Tibial artery (tissue), 4 donors: ENCODE results near the gene GALNTL6.

Experiments
- DNase-seq, 2 donors: peaks; one replicate each; pipeline ENCODE4 v3.0.0-alpha.2; 2019
- H3K27ac ChIP-seq, 2 donors: fragments of 200-600 bp; sonication (generic) in 1 of 2; 1 replicate in 1 of 2; 2 replicates in 1 of 2; pipeline ENCODE4 v1.5.1; 2018 to 2019; ENCODE audit warnings: mild to moderate bottlenecking in 1 of 2
- H3K27me3 ChIP-seq, 2 donors: fragments of 200-600 bp; sonication (generic) in 1 of 2; one replicate each; pipeline versions ENCODE4 v1.5.1 to v1.6.0; 2016 to 2019
- H3K36me3 ChIP-seq, 3 donors: fragments of 200-600 bp; sonication (generic) in 2 of 3; one replicate each; pipeline ENCODE4 v1.5.1; 2016 to 2019; ENCODE audit warnings: mild to moderate bottlenecking in 2 of 3
- H3K4me1 ChIP-seq, 4 donors: fragments of 200-600 bp; sonication (generic) in 2 of 4; 1 replicate in 3 of 4; 2 replicates in 1 of 4; pipeline ENCODE4 v1.5.1; 2016 to 2019
- H3K4me3 ChIP-seq, 2 donors: fragments of 200-600 bp; sonication (generic) in 1 of 2; 1 replicate in 1 of 2; 2 replicates in 1 of 2; pipeline ENCODE4 v1.5.1; 2018 to 2019; ENCODE audit warnings: mild to moderate bottlenecking in 2 of 2
- H3K9me3 ChIP-seq, 3 donors: fragments of 200-600 bp; sonication (generic) in 1 of 3; one replicate each; pipeline ENCODE4 v1.5.1; 2016 to 2019
- intact Hi-C: fragments of 100-400 bp; cut with DNase I; formaldehyde crosslinking; loops from one replicate; pipeline ENCODE4 v1.15.0; 2023; ENCODE audit warnings: low total_unique reads
- TF ChIP-seq, protein P1 (sequence below), 2 experiments: fragments of 200-600 bp in 1 of 2; fragments of 450-650 bp in 1 of 2; IDR thresholded peaks; one replicate each; pipeline ENCODE4 v1.5.1; 2017 to 2019; ENCODE audit warnings: antibody characterized with exemption in 2 of 2, mild to moderate bottlenecking in 1 of 2, moderate library complexity in 1 of 2

GALNTL6 gene

DNA sequence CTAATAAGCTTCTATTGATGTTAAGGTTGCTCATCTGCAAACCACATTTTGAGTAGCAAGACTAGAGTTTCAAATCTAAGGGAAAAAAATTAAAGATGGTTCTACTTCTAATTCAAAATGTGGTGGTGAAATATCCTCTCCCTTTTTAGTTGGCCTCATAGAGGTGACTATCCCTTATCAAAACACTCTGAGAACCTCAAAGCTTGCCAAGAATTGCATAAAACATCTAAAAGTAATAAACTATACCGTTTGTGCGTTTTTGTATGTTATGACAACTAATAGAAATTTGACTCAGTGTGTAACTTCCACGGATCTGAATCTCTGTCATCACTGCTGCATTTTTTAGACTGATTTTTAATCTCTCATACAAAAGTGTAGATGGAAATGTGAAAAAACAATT, 682.6 kb downstream of the GALNTL6 start:
- Histone ChIP-seq H3K36me3 (no peaks in the 10 kb centered on the region), H3K4me1 (no peaks in the 10 kb centered on the region), H3K27me3 (no peaks in the 10 kb centered on the region), H3K27ac (no peak overlapping the region), H3K4me3 (no peak overlapping the region), H3K9me3 (no peaks in the 10 kb centered on the region)
- TF ChIP-seq, protein P1, sequence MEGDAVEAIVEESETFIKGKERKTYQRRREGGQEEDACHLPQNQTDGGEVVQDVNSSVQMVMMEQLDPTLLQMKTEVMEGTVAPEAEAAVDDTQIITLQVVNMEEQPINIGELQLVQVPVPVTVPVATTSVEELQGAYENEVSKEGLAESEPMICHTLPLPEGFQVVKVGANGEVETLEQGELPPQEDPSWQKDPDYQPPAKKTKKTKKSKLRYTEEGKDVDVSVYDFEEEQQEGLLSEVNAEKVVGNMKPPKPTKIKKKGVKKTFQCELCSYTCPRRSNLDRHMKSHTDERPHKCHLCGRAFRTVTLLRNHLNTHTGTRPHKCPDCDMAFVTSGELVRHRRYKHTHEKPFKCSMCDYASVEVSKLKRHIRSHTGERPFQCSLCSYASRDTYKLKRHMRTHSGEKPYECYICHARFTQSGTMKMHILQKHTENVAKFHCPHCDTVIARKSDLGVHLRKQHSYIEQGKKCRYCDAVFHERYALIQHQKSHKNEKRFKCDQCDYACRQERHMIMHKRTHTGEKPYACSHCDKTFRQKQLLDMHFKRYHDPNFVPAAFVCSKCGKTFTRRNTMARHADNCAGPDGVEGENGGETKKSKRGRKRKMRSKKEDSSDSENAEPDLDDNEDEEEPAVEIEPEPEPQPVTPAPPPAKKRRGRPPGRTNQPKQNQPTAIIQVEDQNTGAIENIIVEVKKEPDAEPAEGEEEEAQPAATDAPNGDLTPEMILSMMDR (IDR thresholded peaks at IDR 0.05) = no peak
- DNase-seq = no peak
- intact Hi-C loops = no loop called here

DNA sequence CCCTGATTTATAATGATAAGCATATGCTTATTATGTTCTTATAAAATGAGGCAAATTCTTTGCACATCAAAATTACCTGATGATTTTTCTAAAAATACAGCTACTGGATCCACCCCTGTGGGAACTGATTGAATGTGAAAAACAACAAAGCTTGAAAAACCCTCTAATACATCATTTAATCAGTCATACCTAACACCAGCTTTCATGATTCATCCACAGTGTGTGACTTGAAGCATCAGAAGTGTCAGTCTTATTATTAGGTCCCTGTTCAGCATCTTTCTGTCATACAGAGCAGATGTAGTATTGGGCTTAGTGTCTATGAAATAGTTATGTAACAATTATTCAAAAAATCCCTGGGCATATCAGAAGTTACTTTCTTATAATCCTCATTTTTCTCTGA, 684.1 kb downstream of the GALNTL6 start:
- TF ChIP-seq, protein P1 (IDR thresholded peaks at IDR 0.05) = no peak
- no peaks in the 10 kb centered on the region for H3K9me3 ChIP-seq
- H3K27me3 ChIP-seq = no peaks in the 10 kb centered on the region
- H3K27ac ChIP-seq = no peak overlapping the region
- H3K4me3 ChIP-seq = no peak overlapping the region
- intact Hi-C loops = no loop called here
- H3K36me3 ChIP-seq = no peaks in the 10 kb centered on the region
- no peaks in the 10 kb centered on the region for H3K4me1 ChIP-seq
- DNase-seq = no peak

DNA sequence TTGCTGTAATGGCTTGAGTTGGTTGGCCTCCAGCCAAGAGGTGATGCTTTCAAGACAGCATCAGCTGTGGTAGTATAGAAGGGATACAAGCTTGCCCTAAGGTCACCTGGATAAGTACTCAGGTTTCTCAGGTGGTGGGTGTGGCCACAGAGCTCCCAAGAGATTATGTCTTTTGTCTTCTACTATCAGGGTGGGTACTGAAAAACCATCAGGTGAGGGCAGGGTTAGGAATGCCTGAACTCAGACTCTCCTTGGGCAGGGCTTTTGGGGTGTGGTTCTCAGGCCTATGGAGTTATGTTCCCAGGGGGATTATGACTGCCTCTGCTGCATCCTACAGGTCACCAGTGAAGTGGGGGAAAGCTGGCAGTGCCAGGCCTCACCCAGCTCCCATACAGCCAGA, 700.8 kb downstream of the GALNTL6 start:
- H3K9me3 ChIP-seq = no peaks in the 10 kb centered on the region
- intact Hi-C loops = no loop called here
- H3K4me1 ChIP-seq = no peaks in the 10 kb centered on the region
- H3K36me3 ChIP-seq = no peaks in the 10 kb centered on the region
- TF ChIP-seq, protein P1 (IDR thresholded peaks at IDR 0.05) = no peak
- H3K27ac ChIP-seq = no peak overlapping the region
- no peak for DNase-seq
- no peaks in the 10 kb centered on the region for H3K27me3 ChIP-seq
- H3K4me3 ChIP-seq = no peak overlapping the region

DNA sequence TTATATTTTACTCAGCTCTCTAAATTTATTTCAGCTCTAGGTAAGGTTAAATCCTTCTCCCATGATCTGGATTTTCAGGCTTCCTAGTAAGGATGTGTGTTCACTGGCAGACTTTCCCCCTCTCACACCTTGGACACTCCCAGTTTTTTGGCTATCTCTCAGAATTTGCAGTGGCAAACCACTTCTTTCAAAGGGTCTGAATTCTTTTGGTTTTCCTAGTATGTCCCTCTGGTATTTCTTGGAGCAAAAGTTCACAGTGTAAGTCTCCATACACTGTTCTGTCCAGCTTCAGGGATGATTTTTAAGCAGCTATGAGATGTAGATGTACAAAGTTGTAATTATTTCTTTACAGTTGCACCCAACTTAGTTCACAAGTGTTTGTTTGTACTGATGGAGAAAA, 701.6 kb downstream of the GALNTL6 start:
- Histone ChIP-seq H3K27me3 (no peaks in the 10 kb centered on the region), H3K4me3 (no peak overlapping the region), H3K36me3 (no peaks in the 10 kb centered on the region), H3K4me1 (no peaks in the 10 kb centered on the region), H3K27ac (no peak overlapping the region), H3K9me3 (no peaks in the 10 kb centered on the region)
- TF ChIP-seq, protein P1 (IDR thresholded peaks at IDR 0.05) = no peak
- intact Hi-C loops = no loop called here
- DNase-seq = no peak

DNA sequence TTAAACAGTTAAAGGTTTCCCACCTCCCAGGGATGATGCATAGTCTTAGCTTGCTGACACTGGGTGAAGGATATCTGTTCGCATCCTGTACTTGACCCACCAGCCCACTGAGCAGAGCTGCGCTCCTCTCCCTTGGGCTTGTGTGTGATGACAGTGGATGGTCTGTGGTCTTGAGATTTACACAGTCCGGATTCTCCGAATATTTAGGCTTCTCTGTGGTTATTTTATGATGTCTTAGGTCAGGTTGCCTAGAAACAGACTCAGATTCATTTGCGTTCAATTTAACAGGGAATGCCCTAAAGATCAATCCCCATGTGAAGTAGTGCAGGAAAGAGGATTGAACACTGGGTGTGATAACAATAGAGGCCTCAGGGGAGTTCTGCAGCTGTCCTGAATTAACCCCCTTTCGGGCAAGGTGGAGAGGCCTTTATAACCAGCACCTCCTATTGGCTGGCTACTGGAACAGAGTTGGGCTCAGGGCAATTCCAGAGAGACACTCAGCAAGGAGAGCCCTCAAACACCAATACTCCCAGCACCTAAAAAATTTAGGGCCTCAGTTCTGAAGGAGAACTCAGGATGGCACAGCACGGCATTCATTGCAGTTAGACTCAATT, 702.2 kb downstream of the GALNTL6 start:
- no peak overlapping the region for H3K4me3 ChIP-seq
- no peaks in the 10 kb centered on the region for H3K27me3 ChIP-seq
- no peak overlapping the region for H3K27ac ChIP-seq
- no peaks in the 10 kb centered on the region for H3K36me3 ChIP-seq
- intact Hi-C loops = no loop called here
- DNase-seq = no peak
- no peaks in the 10 kb centered on the region for H3K9me3 ChIP-seq
- TF ChIP-seq, protein P1 (IDR thresholded peaks at IDR 0.05) = no peak
- H3K4me1 ChIP-seq = no peaks in the 10 kb centered on the region

DNA sequence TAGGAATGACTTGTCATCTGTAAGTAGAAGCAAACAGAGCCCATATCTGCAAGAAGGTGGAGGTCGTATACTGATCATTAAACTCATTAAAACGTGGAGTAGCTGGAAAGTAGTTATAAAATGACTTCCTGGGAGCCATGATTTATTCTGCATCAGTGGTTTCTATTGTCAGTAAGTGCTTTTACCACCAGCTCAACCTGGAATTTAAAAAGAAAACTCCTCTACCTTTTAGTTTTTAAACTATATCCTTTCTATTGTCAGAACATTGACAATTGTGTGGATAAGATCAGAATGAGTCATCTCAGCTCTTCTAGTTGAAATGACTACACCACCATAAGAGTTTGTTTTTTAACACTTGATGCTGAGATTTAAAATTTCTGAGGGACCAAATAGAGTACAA, 704.2 kb downstream of the GALNTL6 start:
- intact Hi-C loops = no loop called here
- Histone ChIP-seq H3K27ac (no peak overlapping the region), H3K36me3 (no peaks in the 10 kb centered on the region), H3K9me3 (no peaks in the 10 kb centered on the region), H3K4me1 (no peaks in the 10 kb centered on the region), H3K4me3 (no peak overlapping the region), H3K27me3 (no peaks in the 10 kb centered on the region)
- TF ChIP-seq, protein P1 (IDR thresholded peaks at IDR 0.05) = no peak
- no peak for DNase-seq
